ENCODE data around the gene ENKD1.

ENKD1 gene

DNA sequence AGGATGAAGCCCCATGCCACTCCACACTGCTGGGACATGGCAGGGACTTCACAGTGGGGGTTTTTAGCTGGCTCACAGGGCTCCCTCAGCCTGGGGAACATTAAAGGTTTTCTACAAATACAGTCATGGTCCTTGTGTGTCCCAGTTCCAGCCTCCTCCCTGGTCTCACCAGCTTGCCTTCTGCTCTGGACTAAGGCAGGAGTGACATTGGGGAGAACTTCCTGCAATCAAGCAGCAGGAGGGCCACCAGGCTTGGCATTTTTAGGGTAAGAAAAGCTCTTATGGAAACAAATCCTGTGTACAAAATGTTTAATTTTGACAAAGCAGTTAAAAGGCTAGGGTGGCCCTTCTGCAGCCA is 3.9 kb downstream of the ENKD1 start:
- no peak for FAIRE-seq

- no peak for FAIRE-seq
Measured at GRCh38 chr16:67661886-67662652, 4.5 kb downstream of the ENKD1 start.

- no peak for FAIRE-seq
Measured at GRCh38 chr16:67661101-67661761, 5.3 kb downstream of the ENKD1 start.

DNA sequence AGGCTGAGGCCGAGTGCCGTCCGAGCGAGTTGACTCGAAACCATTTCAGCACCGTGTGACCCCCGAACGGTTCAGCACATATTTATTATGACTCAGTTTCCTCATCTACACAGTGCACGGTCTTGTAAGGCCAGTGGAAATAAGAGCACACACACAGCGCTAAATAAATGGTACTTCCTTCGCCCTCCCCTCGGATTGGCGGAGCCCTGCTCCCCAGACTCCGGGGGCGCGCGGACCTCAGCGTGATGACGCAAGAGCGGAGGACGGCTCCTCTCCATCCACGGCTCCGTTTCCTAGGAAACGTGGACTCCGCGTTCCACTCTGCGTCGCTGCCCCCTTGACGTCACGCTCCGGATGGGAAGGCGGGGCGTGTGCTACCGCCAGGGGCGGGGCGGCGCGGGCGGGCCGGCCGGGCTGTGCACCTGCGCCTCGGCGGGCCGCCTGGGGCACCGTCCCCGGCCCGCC is 6.0 kb downstream of the ENKD1 start, which contains the start of gene PARD6A:
TSS of gene PARD6A (plus strand) at position 397 of the 465 bp plus-strand sequence. CDS start 79 bp downstream, outside the sequence.
- no peak for FAIRE-seq

DNA sequence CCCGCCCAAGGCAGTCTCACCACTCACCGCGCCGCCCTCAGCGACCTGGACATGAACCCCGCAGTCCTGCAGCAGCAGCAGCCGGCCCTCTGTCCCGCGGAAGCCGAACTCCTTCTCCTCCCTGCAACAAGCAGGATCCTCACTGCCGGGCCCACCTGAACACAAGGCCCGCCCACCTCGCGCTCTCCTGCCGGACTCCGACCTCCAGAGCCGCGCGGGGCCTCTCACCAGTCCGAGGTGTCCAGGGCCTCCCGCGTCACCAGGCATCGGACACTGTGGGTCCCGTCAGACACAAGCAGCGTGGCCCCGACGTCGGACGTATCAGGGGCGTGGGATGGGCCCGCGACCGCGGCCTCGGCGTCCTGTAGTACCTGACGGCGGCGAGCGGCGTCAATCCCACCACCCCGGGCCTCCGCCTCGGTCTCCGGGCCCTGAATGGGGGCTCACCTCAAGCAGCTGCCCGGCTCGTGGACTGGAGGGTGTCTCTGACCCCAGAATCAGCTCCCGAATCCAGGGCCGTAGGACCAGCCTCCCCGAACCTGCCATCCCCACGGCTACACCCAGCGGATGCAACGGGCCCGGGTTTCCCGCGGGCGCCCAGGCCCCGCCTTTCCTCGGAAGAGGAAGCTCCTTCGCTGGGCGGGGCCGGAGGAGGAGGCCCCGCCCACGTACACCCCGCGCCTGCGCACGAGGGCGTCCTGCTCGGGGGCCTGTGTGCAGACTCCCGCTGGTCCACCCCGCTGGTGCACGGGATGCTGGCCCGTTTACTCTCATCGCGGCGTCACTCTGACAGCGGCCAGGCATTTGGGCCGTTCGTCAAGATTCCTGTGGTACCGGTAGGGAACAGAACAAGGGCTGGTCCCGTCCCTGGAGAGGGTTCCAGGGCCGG is 6.6 kb downstream of the ENKD1 start, which contains the start of gene ACD:
TSS of gene ACD (minus strand) at position 586 of the 889 bp plus-strand sequence. CDS start at position 546, 40 bp downstream.
- FAIRE-seq, result no peak

GRCh38 chr16:67658849-67659674 is 7.5 kb downstream of the ENKD1 start:
- FAIRE-seq, result no peak

- FAIRE-seq, result no peak
Measured at GRCh38 chr16:67657751-67658518, 8.6 kb downstream of the ENKD1 start.

- no peak for FAIRE-seq
Measured at GRCh38 chr16:67657017-67657608, 9.4 kb downstream of the ENKD1 start.

GRCh38 chr16:67656344-67657016 is 10.1 kb downstream of the ENKD1 start:
- no peak for FAIRE-seq

DNA sequence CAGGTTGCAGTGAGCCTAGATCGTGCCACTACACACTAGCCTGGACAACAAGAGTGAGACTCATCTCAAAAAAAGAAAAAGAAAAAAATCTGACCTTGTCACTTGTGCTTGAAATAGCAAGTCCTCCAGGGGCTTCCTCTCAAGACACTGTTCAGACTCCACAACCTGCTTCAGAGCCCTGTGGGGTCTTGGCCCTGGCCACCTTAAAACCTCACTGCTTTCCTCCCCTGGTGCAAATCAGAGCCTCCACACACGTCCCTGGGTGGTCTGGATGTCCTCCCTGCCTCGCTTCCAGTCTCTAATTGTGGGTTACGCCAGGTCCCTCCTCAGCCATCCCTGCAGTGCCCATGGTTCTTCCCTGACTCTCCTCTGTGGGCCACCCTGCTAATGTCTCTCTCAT is 11.2 kb downstream of the ENKD1 start:
- FAIRE-seq, result no peak

DNA sequence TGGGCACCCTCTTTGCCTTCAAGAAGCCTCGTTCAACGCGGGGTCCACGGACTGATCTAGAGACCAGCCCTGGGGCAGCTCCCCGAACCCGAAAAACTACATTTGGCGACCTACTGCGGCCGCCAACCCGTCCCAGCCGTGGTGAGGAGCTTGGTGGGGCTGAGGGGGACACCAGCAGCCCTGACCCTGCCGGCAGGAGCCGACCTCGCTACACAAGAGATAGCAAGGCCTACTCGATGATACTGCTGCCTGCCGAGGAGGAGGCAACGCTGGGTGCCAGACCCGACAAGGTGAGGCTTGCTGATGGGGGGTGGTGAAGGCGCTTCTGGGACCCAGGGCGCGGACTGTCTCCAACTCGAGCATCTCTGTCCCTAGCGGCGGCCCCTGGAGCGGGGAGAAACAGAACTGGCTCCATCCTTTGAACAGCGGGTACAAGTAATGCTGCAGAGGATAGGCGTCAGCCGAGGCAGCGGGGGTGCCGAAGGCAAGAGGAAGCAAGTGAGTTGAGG is 12.1 kb downstream of the ENKD1 start:
- FAIRE-seq, result no peak

DNA sequence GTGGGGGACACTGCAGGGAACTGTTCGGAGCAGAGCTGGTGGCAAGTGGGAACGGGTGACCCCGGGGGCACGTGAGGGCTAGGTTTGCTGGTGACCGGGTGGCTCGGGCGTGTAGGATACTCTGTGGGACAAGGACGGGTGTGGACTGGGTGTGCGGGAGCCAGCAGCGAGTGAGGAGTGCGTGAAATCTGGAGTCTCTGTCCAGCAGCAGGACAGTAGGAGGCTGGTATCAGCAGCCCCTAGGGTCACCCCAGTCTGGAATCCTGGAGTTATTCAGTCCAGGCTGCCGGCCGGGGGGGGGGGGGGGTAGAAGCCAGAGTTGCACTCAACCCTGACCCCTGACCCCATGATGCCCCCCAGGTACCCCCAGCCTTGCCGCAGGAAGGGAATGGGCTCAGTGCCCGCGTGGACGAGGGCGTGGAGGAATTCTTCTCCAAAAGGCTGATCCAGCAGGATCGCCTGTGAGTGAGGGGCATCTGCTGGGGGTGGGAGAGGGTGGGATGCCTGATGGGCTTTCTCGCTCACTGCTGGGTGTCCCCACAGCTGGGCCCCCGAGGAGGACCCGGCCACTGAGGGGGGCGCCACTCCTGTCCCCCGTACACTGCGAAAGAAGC is 12.7 kb downstream of the ENKD1 start:
- no peak for FAIRE-seq

DNA sequence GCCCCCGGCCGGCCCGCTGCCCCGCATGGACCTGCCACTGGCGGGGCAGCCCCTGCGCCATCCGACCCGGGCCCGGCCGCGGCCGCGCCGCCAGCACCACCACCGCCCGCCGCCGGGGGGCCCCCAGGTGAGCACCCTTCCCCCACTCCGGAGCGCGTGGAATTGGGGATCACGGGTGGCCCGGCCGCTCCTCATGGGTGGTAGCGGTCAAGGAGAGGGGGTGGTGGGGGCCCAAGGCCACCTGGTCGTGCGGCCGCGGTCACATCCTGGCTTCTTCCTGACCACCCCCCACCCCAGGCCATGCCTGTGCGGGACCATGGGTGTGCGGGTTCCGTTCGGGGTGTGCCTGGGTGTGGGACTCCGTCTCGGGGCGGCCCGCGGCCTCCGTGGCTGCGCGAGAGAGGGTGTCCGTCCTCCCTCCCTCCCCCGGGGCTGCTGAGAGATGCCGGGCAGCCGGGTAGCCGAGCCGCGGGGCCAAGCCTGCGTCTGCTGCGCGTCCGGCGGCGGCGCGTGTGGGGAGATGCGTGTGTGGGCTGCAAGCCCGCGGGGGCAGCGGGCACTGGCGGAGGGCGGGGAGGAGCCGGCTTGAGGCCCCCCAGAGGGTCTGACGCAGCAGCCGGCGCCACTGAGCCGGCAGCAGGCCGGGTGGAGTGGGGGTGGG is 13.3 kb downstream of the ENKD1 start:
- FAIRE-seq, result no peak

GRCh38 chr16:67652578-67653127 is 13.9 kb downstream of the ENKD1 start:
- FAIRE-seq, result no peak

DNA sequence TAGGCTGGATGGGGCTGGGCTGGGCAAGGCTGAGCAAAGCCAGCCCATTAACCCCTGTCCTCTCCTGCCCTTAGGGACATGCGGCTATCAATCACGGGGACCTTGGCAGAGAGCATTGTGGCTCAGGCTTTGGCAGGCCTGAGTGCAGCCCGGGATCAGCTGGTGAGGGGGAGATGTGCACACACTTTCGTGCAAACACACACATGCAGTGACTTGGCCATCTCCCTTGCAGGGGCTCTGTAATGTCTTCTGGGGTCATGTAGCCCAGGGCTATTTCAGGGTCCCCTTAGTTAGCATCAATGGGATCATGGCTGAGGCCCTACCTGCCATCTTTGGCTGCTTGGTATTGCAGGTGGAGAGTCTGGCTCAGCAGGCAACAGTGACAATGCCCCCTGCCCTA is 14.7 kb downstream of the ENKD1 start:
- no peak for FAIRE-seq

- FAIRE-seq, result no peak
Measured at GRCh38 chr16:67651039-67651438, 15.5 kb downstream of the ENKD1 start.

- no peak for FAIRE-seq
Measured at GRCh38 chr16:67650023-67650422, 16.5 kb downstream of the ENKD1 start.

DNA sequence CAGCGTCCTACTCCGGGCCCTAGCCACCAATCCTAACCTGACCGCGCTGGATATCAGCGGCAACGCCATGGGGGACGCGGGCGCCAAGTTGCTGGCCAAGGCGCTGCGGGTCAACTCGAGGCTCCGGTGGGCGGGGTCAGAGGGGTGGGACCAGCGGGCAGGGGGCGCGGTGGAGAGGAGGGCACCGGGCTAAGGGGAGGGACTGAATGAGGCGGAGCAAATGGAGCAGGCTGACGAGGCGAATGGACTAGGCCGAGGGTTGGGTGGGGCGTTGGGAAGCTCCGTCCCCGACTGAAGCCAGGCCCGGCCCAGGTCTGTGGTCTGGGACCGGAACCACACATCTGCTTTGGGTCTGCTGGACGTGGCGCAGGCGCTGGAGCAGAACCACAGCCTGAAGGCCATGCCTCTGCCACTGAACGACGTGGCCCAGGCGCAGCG is 17.0 kb downstream of the ENKD1 start:
- no peak for FAIRE-seq
